Measurements from ENCODE around the gene TSHZ1. TPM values are rescaled to one million over a fixed set of nuclear protein-coding genes. Genes with fewer than 3 reads are reported as not detected.
A peak's percentile ranks its signal among the peaks of the same experiment; 100 is the strongest.

The TSHZ1 gene
- polyA plus RNA-seq, 1 donor = 36.7 TPM

GRCh38 chr18:75207310-75208154 lies 3.1 kb upstream of the TSHZ1 start:
- no peak for DNase-seq

- peak; percentile 75 for DNase-seq
Measured at GRCh38 chr18:75208155-75208835, 2.3 kb upstream of the TSHZ1 start.

GRCh38 chr18:75208836-75209128 lies 1.8 kb upstream of the TSHZ1 start:
- no peak for DNase-seq

GRCh38 chr18:75209129-75209950 lies 1.3 kb upstream of the TSHZ1 start, which contains the start of gene PTGR3:
TSS of gene PTGR3 (minus strand) at chr18:75209139. CDS start at chr18:75209058, 81 bp downstream.
- peak; percentile 87 for DNase-seq

GRCh38 chr18:75209951-75210258 lies 692 bp upstream of the TSHZ1 start:
- no peak for DNase-seq

GRCh38 chr18:75211002-75211621 lies 515 bp downstream of the TSHZ1 start:
- DNase-seq = no peak

GRCh38 chr18:75211626-75211952 lies 992 bp downstream of the TSHZ1 start:
- no peak for DNase-seq

GRCh38 chr18:75211953-75212750 lies 1.6 kb downstream of the TSHZ1 start:
- DNase-seq = peak; percentile 69

- no peak for DNase-seq
Measured at GRCh38 chr18:75212751-75213090, 2.1 kb downstream of the TSHZ1 start.

GRCh38 chr18:75213611-75214331 lies 3.2 kb downstream of the TSHZ1 start:
- DNase-seq = peak; percentile 53

- DNase-seq = peak; percentile 42
Measured at GRCh38 chr18:75214332-75214690, 3.7 kb downstream of the TSHZ1 start.

GRCh38 chr18:75214766-75215510 lies 4.3 kb downstream of the TSHZ1 start:
- no peak for DNase-seq

GRCh38 chr18:75215663-75216062 lies 5.1 kb downstream of the TSHZ1 start:
- no peak for DNase-seq

GRCh38 chr18:75216212-75216910 lies 5.8 kb downstream of the TSHZ1 start:
- DNase-seq = no peak

- no peak for DNase-seq
Measured at GRCh38 chr18:75216911-75217689, 6.5 kb downstream of the TSHZ1 start.

GRCh38 chr18:75218065-75218923 lies 7.7 kb downstream of the TSHZ1 start:
- no peak for DNase-seq

GRCh38 chr18:75219745-75220375 lies 9.3 kb downstream of the TSHZ1 start:
- DNase-seq = no peak
